ENCODE measurements around the gene DLG5. TPM values are rescaled to one million over a fixed set of nuclear protein-coding genes. Genes with fewer than 3 reads are reported as not detected.

DLG5 gene
- total and polyA plus RNA-seq, 10 of the 15 experiments (the other 5 are each of a cell fraction or from before 2014, with no cell fraction given), result 0.18 to 6.6 (median 2.7) TPM

DNA sequence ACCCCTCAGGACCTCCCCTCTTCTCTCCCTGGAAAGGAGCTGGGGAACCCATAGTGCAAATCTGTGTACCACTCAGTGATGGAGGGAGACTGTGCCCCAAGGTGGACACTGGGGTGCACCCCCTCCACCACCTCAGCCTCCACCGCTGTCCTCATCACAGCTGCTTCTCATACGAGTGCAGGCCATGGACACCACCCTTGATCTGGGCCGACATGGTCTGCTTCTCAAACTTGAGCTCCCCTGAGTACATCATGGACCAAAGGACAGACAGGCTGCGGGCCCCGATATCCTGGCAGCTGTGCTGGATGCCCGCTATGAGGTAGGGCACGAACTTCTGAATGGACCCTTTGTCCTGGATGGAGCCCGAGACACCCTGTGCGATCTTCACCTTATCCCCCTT is 146.4 kb downstream of the DLG5 start (continued):
- TF ChIP-seq, protein P1, sequence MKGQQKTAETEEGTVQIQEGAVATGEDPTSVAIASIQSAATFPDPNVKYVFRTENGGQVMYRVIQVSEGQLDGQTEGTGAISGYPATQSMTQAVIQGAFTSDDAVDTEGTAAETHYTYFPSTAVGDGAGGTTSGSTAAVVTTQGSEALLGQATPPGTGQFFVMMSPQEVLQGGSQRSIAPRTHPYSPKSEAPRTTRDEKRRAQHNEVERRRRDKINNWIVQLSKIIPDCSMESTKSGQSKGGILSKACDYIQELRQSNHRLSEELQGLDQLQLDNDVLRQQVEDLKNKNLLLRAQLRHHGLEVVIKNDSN (IDR thresholded peaks at IDR 0.05; ENCODE audit: borderline replicate concordance, extremely low read length, insufficient read depth, low read depth, low read length), result no peak
- TF ChIP-seq BMI1 (IDR thresholded peaks at IDR 0.05; ENCODE audit: borderline replicate concordance) (no peak), POLR2A (IDR thresholded peaks at IDR 0.05; ENCODE audit: low read depth, low read length) (no peak), TAF1 (IDR thresholded peaks at IDR 0.05; ENCODE audit: borderline replicate concordance, low read depth, low read length) (no peak), NRF1 (conservative IDR thresholded peaks at IDR 0.05; ENCODE audit: low read depth, low read length) (no peak), YBX1 (IDR thresholded peaks at IDR 0.05) (no peak), IKZF2 (IDR thresholded peaks at IDR 0.05) (no peak), MTA3 (IDR thresholded peaks at IDR 0.05; ENCODE audit: borderline replicate concordance, low read length) (no peak), ZNF207 (IDR thresholded peaks at IDR 0.05; ENCODE audit: borderline replicate concordance) (no peak), KLF5 (IDR thresholded peaks at IDR 0.05; ENCODE audit: partially characterized antibody) (no peak), CREB1 (IDR thresholded peaks at IDR 0.05; ENCODE audit: low read depth) (no peak), POLR2AphosphoS5 (IDR thresholded peaks at IDR 0.05; ENCODE audit: low read length) (no peak)

DNA sequence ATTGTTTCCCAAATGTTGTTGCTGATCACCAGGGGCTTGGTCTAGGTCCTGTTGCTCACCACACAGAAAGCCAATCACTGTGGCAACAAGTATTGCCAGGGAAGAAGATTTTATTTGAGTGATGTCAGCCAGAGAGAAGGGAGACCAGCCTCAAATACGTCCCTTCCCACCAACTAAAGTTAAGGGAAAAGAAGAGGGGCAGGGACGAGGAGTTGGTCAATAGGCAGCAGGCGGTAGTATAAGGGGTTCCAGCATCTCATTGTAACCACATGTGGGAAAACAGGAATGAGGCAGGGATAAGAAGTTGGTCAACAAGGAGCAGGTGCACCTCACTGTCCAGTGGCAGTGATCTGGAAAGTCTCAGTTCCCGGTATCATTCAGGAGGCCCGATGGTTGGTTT is 150.1 kb downstream of the DLG5 start:
- ATAC-seq (no peak), FAIRE-seq (no peak), DNase-seq (ENCODE audit: low read depth, low spot score) (no peak)
- Histone ChIP-seq H3K9ac (ENCODE audit: control insufficient read depth, insufficient read depth, low read length) (no peak overlapping the region), H3K27me3 (replicated peaks in 1 of 2; ENCODE audit: control insufficient read depth in 2 of 2, insufficient read depth in 2 of 2, low read length in 1 of 2) (no peaks in the 10 kb centered on the region), H3K4me3 (no peak overlapping the region), H3K79me2 (ENCODE audit: control insufficient read depth, insufficient read depth, low read length) (no peaks in the 10 kb centered on the region), H2AFZ (ENCODE audit: control insufficient read depth, low read depth, low read length) (no peak overlapping the region), H3K36me3 (ENCODE audit: control insufficient read depth in 2 of 2, insufficient read depth in 2 of 2, low read length in 1 of 2) (no peaks in the 10 kb centered on the region), H3K27ac (ENCODE audit: control insufficient read depth, insufficient read depth) (no peak overlapping the region), H3K4me2 (ENCODE audit: control insufficient read depth, insufficient read depth) (no peak overlapping the region), H3K4me1 (ENCODE audit: control insufficient read depth, insufficient read depth, low read length) (no peaks in the 10 kb centered on the region), H4K20me1 (ENCODE audit: control insufficient read depth, insufficient read depth) (no peaks in the 10 kb centered on the region), H3K9me3 (replicated peaks; ENCODE audit: control insufficient read depth, insufficient read depth, low read length) (peaks cover 9% of the 10 kb centered on the region; the same call in 2 of the 3 replicates)
- SMC1A ChIA-PET (ENCODE audit: uncharacterized antibody, unreplicated experiment), result no interaction called here
- in situ Hi-C loops (cut with MboI), result no loop called here
- RAD21 ChIA-PET (ENCODE audit: unreplicated experiment), result no interaction called here
- CTCF ChIA-PET, result interaction anchor here (0.7 kb wide), 1 partner anchor 57 kb away, joined by 3 read pairs; no protein-coding TSS in a partner anchor
- intact Hi-C loops (cut with micrococcal nuclease; ENCODE audit: unreplicated experiment), result no loop called here
- 77% methylated on average over 5 of the region's 5 CpGs for WGBS (ENCODE audit: insufficient coverage, insufficient replicate concordance, low lambda C conversion rate, missing lambda C conversion rate)
- POLR2A ChIA-PET, result no interaction called here
- no TSS peak for BruUV-seq (replicated peaks)
- TF ChIP-seq HDAC2 (IDR thresholded peaks at IDR 0.05) (no peak), CBX3 (IDR thresholded peaks at IDR 0.05; ENCODE audit: borderline replicate concordance, low read depth) (no peak), EED (IDR thresholded peaks at IDR 0.05; ENCODE audit: low read depth) (no peak), MYC (IDR thresholded peaks at IDR 0.05; ENCODE audit: insufficient read depth, insufficient read length, insufficient replicate concordance, low read length, severe bottlenecking) (no peak), MTA3 (IDR thresholded peaks at IDR 0.05; ENCODE audit: borderline replicate concordance, low read length) (no peak), NFYB (IDR thresholded peaks at IDR 0.05; ENCODE audit: insufficient read depth, low read depth, low read length) (no peak)
- TF ChIP-seq, protein P2, sequence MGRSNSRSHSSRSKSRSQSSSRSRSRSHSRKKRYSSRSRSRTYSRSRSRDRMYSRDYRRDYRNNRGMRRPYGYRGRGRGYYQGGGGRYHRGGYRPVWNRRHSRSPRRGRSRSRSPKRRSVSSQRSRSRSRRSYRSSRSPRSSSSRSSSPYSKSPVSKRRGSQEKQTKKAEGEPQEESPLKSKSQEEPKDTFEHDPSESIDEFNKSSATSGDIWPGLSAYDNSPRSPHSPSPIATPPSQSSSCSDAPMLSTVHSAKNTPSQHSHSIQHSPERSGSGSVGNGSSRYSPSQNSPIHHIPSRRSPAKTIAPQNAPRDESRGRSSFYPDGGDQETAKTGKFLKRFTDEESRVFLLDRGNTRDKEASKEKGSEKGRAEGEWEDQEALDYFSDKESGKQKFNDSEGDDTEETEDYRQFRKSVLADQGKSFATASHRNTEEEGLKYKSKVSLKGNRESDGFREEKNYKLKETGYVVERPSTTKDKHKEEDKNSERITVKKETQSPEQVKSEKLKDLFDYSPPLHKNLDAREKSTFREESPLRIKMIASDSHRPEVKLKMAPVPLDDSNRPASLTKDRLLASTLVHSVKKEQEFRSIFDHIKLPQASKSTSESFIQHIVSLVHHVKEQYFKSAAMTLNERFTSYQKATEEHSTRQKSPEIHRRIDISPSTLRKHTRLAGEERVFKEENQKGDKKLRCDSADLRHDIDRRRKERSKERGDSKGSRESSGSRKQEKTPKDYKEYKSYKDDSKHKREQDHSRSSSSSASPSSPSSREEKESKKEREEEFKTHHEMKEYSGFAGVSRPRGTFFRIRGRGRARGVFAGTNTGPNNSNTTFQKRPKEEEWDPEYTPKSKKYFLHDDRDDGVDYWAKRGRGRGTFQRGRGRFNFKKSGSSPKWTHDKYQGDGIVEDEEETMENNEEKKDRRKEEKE (IDR thresholded peaks at IDR 0.05), result no peak
- TF ChIP-seq, protein P3, sequence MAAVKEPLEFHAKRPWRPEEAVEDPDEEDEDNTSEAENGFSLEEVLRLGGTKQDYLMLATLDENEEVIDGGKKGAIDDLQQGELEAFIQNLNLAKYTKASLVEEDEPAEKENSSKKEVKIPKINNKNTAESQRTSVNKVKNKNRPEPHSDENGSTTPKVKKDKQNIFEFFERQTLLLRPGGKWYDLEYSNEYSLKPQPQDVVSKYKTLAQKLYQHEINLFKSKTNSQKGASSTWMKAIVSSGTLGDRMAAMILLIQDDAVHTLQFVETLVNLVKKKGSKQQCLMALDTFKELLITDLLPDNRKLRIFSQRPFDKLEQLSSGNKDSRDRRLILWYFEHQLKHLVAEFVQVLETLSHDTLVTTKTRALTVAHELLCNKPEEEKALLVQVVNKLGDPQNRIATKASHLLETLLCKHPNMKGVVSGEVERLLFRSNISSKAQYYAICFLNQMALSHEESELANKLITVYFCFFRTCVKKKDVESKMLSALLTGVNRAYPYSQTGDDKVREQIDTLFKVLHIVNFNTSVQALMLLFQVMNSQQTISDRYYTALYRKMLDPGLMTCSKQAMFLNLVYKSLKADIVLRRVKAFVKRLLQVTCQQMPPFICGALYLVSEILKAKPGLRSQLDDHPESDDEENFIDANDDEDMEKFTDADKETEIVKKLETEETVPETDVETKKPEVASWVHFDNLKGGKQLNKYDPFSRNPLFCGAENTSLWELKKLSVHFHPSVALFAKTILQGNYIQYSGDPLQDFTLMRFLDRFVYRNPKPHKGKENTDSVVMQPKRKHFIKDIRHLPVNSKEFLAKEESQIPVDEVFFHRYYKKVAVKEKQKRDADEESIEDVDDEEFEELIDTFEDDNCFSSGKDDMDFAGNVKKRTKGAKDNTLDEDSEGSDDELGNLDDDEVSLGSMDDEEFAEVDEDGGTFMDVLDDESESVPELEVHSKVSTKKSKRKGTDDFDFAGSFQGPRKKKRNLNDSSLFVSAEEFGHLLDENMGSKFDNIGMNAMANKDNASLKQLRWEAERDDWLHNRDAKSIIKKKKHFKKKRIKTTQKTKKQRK (IDR thresholded peaks at IDR 0.05; ENCODE audit: low read depth, low read length), result no peak
